ENCODE data around the gene AGBL4.
"Not testable (repeated sequence)": the region's sequence is repeated elsewhere in the genome, so short reads cannot be mapped to it uniquely, and the experiment has no call there.

The AGBL4 gene

DNA sequence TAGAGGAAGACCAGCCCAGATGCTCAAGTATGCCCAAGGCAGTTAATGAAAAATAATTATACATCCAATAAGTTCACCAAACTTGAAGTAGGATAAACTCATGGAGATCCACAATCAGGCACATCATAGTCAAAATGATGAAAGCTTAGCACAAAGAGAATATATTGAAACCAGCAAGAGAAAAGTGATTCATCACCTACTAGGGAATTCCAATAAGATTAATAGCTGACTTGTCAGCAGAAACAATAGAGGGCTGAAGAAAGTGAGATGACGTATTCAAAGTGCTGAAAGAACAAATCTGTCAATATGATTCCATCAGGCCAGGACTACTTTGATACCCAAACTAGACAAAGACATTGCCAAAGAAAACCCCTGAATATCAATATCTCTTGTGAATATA lies 995.4 kb downstream of the AGBL4 start:
- no peak for DNase-seq (ENCODE audit: low spot score)

DNA sequence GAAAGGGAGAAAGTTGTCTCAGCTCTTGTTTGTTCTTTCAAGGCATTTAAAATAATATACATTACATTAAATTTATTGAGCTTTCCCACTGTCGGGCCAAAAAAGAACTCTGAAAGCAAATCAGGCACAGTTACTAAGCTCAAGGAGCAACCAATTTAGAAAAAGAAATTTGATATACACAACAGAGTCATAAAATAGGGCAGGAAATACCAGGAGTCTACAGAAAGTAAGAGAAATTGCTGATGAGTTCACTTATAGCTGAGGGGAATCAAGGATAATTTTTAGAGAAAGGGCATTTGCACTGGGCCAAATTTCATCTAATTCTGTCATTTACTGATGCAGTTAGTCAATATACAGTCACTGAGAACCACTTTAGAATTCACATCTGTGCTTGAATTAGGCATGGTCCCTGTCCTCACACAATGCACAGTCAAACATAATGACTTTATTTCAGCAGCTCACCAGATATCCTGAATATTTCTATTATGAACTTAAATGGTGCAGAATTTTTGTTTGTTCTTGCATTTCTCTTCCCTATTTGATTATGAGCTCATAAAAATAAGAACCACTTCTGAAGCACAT lies 997.4 kb downstream of the AGBL4 start:
- no peak for DNase-seq (ENCODE audit: low spot score)

DNA sequence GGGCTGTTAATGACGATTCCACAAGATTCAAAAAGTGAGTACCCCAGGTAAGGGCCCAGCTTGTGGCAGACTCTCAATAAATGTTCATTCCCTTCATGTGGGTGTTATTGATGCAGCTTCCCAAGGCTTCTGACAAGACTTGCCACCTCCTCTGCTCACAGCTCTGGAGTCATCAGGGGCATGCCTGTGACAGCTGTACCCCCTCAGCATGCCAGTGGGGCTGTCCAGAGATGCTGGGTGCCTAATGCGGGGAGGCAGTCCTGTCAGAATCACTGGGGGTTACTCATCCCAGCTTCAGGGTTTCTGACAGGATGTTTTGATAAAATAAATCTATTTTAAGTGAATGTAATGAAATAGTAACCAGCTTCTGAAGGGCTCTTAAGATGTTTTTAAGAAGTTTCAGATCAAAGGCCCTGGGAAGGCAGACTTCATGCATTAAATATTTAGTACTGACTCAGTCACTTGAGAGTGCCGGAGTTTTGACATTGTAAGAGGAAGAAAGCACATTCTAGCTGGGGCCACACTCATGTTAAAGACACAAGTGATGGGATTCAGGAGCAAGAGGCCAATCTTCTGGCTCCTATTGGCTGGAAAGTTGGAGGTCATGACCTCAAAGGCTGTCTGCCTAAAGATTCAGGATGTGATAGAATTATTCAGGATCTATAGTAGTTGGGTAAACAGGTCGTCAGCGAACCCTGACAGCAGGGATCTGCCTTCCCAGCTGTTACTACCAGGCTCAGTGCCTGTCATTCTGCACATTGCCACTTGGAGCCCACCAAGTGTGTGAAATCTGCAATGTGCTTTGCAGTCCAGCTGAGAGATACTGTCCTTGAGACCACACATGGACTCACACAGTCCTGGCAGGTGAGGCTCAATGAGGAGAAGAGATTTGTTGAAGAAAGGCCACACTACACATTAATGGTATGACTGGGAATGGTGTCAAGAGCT lies 1007.5 kb downstream of the AGBL4 start:
- no peak for DNase-seq (ENCODE audit: low spot score)

DNA sequence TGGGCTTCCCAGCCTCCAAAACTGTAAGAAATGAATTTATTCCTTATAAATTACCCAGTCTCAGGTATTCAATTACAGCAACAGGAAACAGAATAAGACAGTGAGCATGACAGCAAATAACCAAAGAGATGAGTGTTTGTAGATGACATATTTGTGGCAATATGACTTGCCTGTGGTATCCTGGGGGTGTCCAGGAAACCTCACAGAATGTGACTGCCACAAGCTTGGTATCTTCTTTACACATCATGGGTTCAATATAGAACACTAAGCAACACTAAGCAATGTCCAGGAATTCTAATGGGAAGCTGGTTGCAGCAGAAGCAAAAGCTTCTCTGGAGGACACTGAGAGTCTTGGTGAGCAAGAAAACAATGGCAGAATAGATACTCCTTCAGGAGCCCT lies 1010.7 kb downstream of the AGBL4 start:
- no peak for DNase-seq (ENCODE audit: low spot score)

DNA sequence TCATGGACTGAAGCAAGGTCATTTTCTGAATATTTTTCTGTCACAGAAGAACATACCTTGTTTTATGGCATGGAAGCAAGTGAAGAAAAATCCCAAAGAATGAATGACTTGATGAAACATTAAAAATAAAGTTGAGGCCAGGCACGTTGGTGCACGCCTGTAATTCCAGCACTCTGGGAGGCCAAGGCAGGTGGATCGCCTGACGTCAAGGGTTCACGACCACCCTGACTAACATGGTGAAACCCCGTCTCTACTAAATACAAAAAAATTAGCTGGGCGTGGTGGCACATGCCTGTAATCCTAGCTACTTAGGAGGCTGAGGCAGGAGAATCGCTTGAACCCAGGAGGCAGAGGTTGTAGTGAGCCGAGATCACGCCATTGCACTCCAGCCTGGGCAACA lies 1020.8 kb downstream of the AGBL4 start:
- not testable (repeated sequence) for DNase-seq (ENCODE audit: low spot score)

DNA sequence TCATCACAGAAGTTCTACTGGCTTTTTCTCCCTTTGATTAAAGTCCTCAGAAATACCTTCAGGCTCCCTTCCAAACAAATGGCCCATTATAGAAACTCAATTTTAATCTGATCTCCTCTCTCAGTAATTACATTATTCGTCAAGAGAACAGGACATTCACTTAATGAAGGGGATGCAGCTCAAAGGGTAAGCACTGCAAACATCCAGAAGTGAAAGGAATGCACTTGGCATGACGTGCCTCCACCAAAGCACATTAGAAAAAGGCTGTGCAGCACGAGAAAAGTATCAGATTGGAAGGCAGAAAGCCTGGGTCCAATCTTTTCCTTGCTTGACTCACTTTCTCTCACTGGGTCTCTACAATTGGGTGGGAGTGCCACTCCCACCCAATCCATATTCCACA lies 1024.4 kb downstream of the AGBL4 start:
- DNase-seq (ENCODE audit: low spot score), result no peak

DNA sequence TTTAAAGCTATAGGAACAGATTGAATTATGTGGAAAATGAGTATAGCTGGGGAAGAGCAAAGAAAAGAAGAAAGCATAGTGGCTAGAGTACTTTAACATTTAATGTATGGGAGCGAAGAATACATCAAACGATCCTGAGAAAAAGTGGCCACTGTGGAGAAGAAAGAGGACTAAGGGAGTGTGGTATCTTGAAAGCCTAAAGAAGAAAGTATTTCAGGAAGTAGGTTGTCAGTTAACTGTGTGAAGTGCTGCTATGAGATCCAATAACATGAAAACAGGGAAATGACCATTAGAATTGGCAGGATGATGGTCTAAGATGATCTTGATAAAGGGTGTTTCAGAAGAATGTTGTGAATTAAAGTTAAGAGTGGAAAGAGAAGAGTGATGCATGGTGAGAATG lies 1027.4 kb downstream of the AGBL4 start:
- no peak for DNase-seq (ENCODE audit: low spot score)

DNA sequence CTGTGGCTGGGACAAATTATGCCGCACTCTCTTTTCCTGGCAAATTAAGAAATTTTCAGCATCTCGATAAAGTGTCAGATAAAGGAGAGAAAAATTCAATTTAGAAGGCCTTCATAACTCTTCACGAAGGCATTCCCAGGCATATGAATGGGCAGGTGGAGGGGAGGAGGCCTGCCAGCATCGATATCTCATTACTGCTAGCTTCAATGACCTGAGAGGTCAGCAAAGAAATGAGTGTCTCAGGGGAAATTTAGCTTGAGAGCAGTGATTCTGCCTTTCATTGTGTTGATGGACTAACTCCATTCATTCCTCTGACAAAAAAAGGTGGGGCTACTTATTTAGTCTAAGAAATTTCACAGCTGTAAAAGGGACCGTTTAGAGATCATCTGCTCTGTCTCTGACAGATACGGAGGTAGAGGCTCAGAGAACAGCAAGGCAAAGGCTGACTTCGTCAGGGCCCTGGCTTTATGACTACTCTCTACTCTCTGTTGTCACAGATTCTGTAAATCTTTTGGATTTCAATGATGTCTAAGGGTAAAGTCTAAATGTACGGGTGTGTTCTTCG lies 1035.0 kb downstream of the AGBL4 start:
- DNase-seq (ENCODE audit: low spot score), result no peak

DNA sequence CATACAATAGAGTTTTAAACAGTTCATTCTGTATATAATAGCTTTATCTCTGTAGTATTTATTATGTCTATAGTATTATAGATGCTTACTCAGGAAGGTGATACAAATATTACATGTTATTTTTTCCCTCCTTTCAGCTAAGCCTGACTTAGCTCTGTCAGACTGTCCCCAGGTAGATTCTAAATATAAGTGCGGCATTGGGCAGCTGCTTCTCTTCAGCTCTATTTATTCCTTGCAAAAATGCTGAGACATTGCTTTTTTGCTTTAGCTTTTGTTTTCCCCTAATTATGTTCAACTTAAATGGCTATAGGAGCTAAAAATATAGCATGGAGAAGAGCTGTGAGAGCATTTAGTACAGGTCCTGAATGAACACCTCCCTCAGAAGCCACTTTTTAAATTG lies 1043.8 kb downstream of the AGBL4 start:
- DNase-seq (ENCODE audit: low spot score), result no peak

DNA sequence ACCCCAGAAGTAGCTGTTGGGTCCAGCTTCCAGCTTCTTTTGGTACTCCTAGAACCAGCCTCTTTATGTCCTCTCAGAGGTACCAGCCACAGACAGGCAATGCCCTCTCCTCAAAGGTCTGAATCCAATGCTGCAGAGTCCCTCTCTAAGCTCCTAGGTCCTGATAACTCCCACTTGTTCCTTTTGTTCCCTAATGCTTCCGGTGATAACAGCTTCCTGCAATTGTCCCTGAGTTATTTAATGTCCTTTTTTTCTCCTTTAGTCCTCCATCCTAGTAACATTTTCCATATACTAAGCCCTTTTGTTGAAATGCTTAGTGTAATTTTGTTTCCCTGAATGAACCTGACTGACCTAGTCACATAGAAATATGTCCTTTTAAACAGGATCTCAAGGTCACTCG lies 1045.3 kb downstream of the AGBL4 start:
- DNase-seq (ENCODE audit: low spot score), result no peak

DNA sequence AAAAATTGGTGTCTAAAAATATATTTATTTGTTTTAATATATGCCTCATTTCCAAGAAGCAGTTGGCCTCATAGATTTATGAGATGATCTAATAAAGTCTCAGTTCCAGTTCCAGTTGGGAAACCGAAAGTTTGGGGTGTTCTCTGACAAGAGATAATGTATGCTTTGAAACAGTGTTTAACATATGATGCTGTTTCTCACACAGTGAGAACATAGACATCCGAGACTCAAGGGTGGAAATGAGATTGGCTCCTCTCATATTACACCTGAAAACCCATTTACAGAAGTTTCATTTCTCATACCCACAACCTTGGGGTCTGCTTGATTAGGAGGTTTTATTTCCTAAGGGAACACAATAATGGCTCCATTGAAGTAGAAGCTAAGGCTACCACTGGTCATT lies 1046.5 kb downstream of the AGBL4 start:
- DNase-seq (ENCODE audit: low spot score), result no peak

DNA sequence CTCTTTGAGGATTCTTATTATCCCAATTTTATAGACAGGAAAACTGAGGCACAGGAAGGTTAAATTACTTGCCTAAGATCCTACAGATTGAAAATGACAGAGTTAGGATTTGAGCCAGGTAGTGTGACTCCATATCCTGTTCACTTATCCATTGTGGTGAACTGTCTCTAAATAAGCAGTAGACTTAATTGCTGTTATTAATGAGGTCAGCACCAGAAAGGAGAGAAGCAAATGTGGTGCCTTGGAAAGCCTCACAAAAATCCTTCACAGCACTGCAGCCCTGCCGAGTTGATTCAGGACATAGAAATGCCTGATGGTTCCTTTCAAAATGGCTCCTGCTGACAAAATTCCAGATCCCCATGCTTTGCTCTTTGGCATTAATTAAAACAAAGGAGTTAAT lies 1053.8 kb downstream of the AGBL4 start:
- no peak for DNase-seq (ENCODE audit: low spot score)

DNA sequence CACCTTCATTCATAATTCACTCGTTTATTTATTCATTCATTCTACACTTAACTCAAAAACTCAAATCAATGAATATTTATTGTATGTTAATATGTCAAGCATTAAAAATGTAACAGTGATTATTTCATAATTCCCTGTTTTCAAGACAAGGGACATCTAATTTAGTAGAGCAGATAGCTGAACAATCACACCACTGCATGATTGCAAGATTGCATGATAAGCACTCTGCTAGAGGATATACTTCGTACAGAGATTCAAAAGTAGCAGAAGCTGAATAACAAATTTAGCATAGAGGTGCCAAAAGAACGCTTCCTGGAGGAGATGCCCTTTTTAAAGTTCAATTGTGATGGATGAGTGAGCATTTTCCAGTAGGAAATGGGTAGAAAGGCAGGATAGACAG lies 1056.4 kb downstream of the AGBL4 start:
- no peak for DNase-seq (ENCODE audit: low spot score)

DNA sequence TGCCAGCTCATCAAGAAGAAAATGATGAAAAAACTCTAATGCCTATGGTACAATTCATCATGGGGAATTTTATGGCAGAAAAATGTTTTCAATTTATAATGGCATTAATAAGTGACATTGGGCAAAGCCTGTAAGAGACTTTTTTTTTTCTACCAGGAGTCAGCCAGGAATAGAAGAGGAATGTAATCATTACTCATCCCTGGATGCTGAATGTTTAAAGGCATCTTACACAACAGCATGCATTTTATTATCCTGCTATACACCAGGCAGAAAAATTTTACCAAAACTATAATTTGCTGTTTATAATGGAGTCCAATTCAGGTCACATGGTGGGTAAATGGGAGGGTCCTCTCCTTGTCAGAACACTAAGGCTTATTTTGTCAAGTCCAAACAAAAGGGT lies 1057.2 kb downstream of the AGBL4 start:
- DNase-seq (ENCODE audit: low spot score), result no peak

DNA sequence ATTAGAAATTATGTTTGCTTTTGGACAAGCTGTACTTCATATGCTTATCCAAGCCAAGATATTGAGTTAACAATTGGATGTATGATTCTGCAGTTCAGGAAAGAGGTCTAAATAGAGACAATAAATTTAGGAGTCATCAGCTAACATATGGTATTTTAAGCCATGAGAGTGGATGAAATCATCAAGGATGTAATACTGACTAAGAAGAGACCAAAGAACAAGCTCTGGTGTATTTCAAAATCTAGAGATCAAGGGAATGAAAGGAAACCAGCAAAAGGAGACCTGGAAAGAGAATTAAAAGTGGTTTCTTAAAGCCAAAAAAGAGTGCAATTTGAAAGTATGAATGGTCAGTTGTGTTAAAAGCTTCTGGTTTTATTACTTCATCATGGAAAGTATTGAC lies 1063.4 kb downstream of the AGBL4 start:
- no peak for DNase-seq (ENCODE audit: low spot score)

DNA sequence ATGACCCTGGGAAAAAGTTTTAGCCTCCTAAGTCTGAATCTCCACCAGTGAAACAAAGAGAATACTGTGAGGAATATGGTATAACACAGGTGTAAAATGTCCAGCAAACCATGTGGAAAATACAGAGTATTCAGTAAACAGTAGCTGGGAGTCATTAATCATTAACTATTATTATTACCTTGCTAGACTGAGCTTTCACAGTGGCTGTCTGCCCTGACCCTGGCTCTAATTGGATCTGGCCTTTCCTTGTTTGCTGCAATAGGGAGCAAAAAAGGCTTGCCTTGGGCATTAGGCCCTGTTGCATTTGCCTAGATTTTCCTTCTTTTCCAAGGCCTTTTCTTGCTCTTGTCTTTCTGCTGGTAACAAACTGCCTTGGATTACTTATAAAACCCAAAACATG lies 1068.0 kb downstream of the AGBL4 start:
- DNase-seq (ENCODE audit: low spot score), result no peak

DNA sequence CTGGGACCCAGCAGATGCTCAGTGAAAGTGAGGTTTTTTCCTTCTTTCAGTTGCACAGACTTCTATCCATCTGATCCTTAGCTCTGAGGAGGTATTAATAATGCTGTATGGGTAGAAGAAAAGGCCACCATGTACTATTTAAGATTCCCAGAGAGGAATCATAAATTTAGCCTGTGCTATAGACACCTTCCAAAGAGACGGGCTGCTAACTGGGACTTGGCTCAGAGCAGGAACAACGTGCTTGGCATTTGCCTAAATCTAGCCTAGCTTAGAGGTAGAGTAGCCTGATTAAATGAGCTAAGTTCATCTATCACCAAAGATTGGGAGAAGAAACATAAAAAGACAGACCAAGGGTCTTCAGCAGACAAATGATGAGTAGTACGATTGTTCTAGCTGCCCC lies 1070.1 kb downstream of the AGBL4 start:
- no peak for DNase-seq (ENCODE audit: low spot score)

DNA sequence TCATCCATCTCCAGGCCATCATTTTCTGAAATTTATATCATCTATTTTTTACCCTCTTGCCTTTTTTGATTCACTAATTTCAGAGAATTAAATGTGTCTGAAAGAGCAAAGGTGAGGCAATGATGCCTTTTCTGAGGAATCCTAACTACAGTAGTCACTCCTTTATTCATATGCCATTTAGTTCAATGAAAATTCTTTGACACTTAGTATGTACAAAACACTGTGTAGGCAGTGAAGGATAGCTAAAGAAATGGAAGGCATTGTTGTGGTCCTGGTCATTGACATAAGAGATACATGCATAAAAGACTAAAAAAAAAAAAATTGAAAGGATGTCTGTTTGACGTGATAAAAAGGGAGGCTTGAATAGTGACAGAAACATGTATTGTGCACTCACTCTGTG lies 1075.2 kb downstream of the AGBL4 start:
- no peak for DNase-seq (ENCODE audit: low spot score)

DNA sequence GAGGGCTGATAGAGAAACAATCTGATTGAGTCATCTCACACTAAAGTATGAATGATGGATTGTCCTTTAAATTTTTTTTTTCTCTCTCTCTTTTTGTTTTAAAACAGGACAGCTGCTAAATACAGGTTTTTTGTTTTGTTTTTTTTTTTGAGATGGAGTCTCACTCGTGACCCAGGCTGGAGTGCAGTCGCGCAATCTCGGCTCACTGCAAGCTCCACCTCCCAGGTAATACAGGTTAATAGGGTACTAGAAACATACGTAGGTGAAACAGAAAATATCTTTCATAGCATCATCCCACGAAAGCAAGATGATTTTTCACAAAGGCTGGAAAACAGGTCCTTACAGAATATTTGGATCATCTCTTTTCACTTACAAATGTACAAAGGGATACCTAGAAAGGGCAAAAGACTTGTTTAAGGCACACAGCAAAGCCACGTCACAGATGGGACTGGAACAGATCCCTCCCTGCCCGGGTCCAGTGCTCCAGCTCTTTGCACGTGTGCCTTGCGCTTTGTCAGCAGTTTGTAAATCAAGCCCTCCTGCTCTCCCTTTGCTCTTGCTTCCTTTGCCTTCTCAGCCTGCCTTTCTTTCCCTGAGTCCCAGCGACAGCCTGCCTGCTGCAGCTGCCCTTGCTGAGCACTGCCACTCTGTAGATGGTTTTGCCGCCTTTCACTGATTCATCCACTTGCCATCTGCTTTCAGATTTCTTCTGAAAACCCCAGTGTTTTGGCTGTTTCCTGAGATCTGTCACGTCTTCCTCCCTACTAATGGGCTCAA lies 1075.8 kb downstream of the AGBL4 start:
- DNase-seq (ENCODE audit: low spot score), result no peak

DNA sequence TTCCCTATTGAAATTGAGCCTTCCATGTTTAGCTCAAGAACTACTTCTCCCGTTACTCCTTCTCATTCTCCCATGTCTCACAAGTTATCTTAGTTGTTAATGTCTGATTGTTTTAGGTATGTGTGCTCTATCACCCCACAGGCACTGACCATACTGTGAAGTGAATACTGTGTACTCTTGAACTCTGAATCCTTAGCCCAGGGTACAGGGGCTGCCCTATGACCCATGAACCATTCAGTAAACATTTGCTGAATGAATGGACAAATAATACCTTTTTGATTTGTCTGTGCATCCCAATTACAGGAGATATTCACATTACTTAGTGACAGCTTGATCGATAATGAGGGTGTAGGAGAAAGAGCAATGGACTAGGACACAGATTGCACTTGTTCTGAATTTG lies 1077.7 kb downstream of the AGBL4 start:
- no peak for DNase-seq (ENCODE audit: low spot score)

DNA sequence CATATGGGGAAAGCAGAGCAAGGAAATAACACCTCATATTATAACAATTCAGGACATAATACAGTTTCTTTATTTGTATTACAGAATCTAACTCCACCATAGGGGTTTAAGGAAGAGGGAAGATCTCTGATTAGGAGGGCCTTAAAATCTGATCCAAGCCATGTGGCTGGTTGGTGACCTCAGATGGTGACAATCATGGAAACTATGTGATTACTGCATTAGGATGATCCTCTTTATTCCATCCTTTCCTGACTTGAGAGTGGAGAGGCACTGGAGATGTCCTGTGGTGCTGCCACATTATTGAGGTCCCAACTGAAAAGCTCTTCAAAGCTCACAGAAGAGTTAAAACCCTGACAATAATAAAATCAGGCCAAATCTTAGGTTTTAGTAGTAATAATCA lies 1078.9 kb downstream of the AGBL4 start:
- no peak for DNase-seq (ENCODE audit: low spot score)

DNA sequence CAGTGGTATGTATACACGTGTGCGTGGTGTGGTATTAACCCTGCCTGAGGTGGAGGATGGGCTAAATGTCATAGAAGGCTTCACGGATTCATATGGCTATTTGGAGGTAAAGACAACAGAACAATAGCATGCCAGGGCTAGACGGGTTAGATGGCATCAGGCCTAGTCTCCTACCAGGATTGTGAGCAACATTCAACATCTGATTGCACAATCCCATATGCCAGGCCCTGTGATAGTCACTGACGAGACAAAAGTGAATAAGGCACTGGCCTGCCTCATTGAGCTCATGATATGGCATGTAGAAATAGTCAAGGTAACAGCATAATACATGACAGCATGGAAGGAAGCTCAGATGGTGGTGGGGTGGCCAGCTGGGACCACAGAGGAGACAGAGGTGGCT lies 1079.9 kb downstream of the AGBL4 start:
- no peak for DNase-seq (ENCODE audit: low spot score)

DNA sequence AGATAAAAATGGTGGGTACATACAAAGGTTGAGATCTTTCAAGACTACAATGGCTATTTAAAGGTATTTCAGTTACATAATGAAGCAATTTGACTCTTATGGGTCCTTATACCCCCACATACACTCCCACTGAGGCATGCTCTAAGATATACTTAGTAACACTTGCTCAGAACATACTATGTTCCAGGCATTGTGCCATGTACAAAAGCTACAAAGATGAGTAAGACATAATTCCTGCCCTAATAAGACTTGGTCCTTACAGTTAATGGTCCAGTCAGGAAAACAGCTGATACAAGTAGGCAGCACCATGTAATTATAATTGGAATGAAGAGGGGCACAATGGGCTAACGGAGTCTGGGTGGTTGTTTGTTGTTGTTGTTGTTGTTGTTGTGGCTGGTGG lies 1080.4 kb downstream of the AGBL4 start:
- no peak for DNase-seq (ENCODE audit: low spot score)

All from LoVo (cell line).